OCI-LY7 (cell line): ENCODE measurements around the gene SETD7. TPM values are rescaled to one million over a fixed set of nuclear protein-coding genes. Genes with fewer than 3 reads are reported as not detected.

Experiments
- BruUV-seq: library from RNA; stranded (reverse); fragments of 400-500 nt; replicated peaks from 2 replicates; lab custom pipeline; 2021; lab: Mats Ljungman, UMichigan
- CTCF ChIA-PET: fragments of 300-600 bp; sonication (Branson Sonifier 250); formaldehyde crosslinking; loops from one replicate; lab custom pipeline; 2022; ENCODE audit warnings: antibody characterized with exemption; ENCODE audit not compliant: unreplicated experiment; lab: Charles Lee
- POLR2A ChIA-PET: fragments of 300-600 bp; sonication (Branson Sonifier 250); formaldehyde crosslinking; loops from one replicate; lab custom pipeline; 2022; ENCODE audit warnings: antibody characterized with exemption; lab: Charles Lee
- DNase-seq: peaks from one replicate; pipeline ENCODE4 v3.0.0-alpha.2; 2015; ENCODE audit warnings: low spot score
- H2AFZ ChIP-seq: fragments of 200-600 bp; sonication (generic), shearing (Covaris generic); 2 replicates; pipeline ENCODE4 v1.6.1; 2014; ENCODE audit warnings: mild to moderate bottlenecking, antibody characterized with exemption, low read length, moderate library complexity
- H3K27ac ChIP-seq: fragments of 200-600 bp; sonication (generic); 2 replicates; pipeline ENCODE4 v1.5.1; 2014; ENCODE audit warnings: mixed run types, low read depth, mild to moderate bottlenecking, moderate library complexity, low read length, inconsistent platforms; ENCODE audit not compliant: poor library complexity, severe bottlenecking
- H3K36me3 ChIP-seq: fragments of 200-600 bp; sonication (generic); 2 replicates; pipeline ENCODE4 v1.6.1; 2014; ENCODE audit warnings: mild to moderate bottlenecking, antibody characterized with exemption, low read length, moderate library complexity, mixed read lengths; ENCODE audit not compliant: insufficient read depth
- H3K4me1 ChIP-seq: fragments of 200-600 bp; sonication (generic); 2 replicates; pipeline ENCODE4 v1.5.1; 2014; ENCODE audit warnings: mild to moderate bottlenecking, low read length; ENCODE audit not compliant: insufficient read depth, poor library complexity, severe bottlenecking
- H3K4me2 ChIP-seq: fragments of 200-600 bp; sonication (generic); 2 replicates; pipeline ENCODE4 v1.6.1; 2014; ENCODE audit warnings: mild to moderate bottlenecking, low read length
- H3K4me3 ChIP-seq: fragments of 200-600 bp; sonication (generic); 2 replicates; pipeline ENCODE4 v1.5.1; 2014; ENCODE audit warnings: mild to moderate bottlenecking, low read depth, low read length; ENCODE audit not compliant: poor library complexity, severe bottlenecking
- H3K79me2 ChIP-seq: fragments of 200-600 bp; sonication (generic); 2 replicates; pipeline ENCODE4 v1.6.1; 2016; ENCODE audit warnings: low read depth, mild to moderate bottlenecking, low read length, moderate library complexity, mixed read lengths; ENCODE audit not compliant: insufficient read depth
- H3K9me2 ChIP-seq: fragments of 200-600 bp; sonication (generic); 2 replicates; pipeline ENCODE4 v1.6.1; 2016; ENCODE audit warnings: mild to moderate bottlenecking, low read length, mixed read lengths; ENCODE audit not compliant: insufficient read depth
- H3K9me3 ChIP-seq: fragments of 200-600 bp; sonication (generic); 2 replicates; pipeline ENCODE4 v1.6.1; 2014; ENCODE audit warnings: mild to moderate bottlenecking, mixed run types, low read length, mixed read lengths
- H4K20me1 ChIP-seq: fragments of 200-600 bp; sonication (generic); 2 replicates; pipeline ENCODE4 v1.6.1; 2014; ENCODE audit warnings: mild to moderate bottlenecking, antibody characterized with exemption, low read length, moderate library complexity, mixed read lengths; ENCODE audit not compliant: insufficient read depth
- EZH2phosphoT487 ChIP-seq: fragments of 200-600 bp; sonication (generic); IDR thresholded peaks from 2 replicates; pipeline ENCODE4 v1.6.1; 2018; ENCODE audit warnings: low read depth, borderline replicate concordance, mild to moderate bottlenecking, mixed run types, antibody characterized with exemption, low read length, moderate library complexity, mixed read lengths
- intact Hi-C: fragments of 100-400 bp; cut with micrococcal nuclease; formaldehyde crosslinking; loops from one replicate; pipeline ENCODE4 v1.10.0; 2022; ENCODE audit not compliant: unreplicated experiment
- total RNA-seq, 2 experiments: library from RNA; depleted of rRNA in 1 of 2; stranded (reverse); fragments of >200 nt in 1 of 2; shearing (Covaris generic) in 1 of 2; gene quantifications; 2 replicates each; pipeline ENCODE4 v1.2.3, GENCODE V29; 2014 to 2022
- TF ChIP-seq, protein P1 (sequence below): fragments of 200-600 bp; sonication (generic); conservative IDR thresholded peaks from 2 replicates; pipeline ENCODE4 v1.5.1; 2014; ENCODE audit warnings: mild to moderate bottlenecking, antibody characterized with exemption, low read length, moderate library complexity, mixed read lengths

The SETD7 gene
- total RNA-seq, 2 experiments from 2014 or later = 17.6 to 37.3 TPM

DNA sequence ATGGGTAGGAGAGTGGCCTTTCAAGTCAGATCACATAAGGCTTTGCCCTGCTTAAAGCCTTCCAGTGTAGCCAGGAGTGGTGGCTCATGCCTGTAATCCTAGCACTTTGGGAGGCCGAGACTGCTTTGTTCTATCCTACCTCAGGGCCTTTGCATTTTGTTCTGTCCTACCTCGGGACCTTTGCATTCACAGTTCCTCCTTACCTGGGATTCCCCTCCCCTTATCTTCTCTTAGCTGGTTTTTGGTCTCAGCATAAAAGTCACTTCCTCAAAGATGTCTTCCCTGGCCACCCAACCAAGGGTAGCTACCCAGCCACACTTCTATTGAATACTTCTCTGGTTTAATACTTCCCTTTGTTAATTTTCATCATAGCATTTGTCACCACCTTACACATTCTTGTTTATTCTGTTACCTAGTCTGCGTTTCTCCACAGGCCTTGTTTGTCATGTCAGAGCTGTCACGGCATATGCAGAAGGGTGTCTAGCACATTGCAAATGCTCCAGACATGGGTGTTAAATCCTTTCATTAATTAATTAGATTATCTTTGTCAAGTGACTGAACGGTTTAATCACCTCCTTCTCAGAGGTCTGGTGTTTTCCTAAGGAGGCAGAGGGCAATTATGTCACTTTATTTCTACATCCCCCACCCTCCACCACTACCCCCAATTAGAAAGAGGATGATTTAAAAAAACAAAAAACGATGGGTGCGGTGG lies 11.3 kb upstream of the SETD7 start:
- peak overlapping the region; percentile 64; the same call in 1 of the 2 replicates for H2AFZ ChIP-seq
- TF ChIP-seq EZH2phosphoT487 = no peak
- TF ChIP-seq, protein P1, sequence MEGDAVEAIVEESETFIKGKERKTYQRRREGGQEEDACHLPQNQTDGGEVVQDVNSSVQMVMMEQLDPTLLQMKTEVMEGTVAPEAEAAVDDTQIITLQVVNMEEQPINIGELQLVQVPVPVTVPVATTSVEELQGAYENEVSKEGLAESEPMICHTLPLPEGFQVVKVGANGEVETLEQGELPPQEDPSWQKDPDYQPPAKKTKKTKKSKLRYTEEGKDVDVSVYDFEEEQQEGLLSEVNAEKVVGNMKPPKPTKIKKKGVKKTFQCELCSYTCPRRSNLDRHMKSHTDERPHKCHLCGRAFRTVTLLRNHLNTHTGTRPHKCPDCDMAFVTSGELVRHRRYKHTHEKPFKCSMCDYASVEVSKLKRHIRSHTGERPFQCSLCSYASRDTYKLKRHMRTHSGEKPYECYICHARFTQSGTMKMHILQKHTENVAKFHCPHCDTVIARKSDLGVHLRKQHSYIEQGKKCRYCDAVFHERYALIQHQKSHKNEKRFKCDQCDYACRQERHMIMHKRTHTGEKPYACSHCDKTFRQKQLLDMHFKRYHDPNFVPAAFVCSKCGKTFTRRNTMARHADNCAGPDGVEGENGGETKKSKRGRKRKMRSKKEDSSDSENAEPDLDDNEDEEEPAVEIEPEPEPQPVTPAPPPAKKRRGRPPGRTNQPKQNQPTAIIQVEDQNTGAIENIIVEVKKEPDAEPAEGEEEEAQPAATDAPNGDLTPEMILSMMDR = no peak
- H3K4me1 ChIP-seq = no peaks in the 10 kb centered on the region
- H3K79me2 ChIP-seq = no peaks in the 10 kb centered on the region
- no peak for DNase-seq
- H3K36me3 ChIP-seq = no peaks in the 10 kb centered on the region
- no peaks in the 10 kb centered on the region for H3K9me3 ChIP-seq
- H3K4me2 ChIP-seq = no peak overlapping the region
- H3K4me3 ChIP-seq = no peak overlapping the region
- no peaks in the 10 kb centered on the region for H3K9me2 ChIP-seq
- no peaks in the 10 kb centered on the region for H4K20me1 ChIP-seq
- no peak overlapping the region for H3K27ac ChIP-seq
- no TSS peak for BruUV-seq
- POLR2A ChIA-PET = interaction anchor here (0.7 kb wide), 2 partner anchors 13 to 15 kb away, joined by 3 read pairs; no protein-coding TSS in a partner anchor
- intact Hi-C loops = no loop called here
- CTCF ChIA-PET = no interaction called here

DNA sequence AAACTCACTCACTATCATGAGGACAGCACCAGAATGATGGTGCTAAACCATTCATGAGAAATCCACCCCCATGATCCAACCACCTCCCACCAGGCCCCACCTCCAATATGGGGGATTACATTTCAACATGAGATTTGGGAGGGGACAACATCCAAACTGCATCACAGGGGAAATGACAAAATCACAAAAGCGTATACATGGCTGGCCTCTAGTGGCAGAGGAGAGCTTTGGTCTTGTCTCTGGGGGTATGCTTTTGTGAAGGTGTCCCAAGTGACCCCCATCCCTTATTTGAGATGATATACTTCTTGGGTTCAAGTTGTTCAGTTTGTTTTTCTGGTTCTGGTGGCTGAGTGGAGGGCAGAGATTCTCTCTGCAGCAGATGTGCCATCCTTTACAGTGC lies 8.5 kb upstream of the SETD7 start:
- Histone ChIP-seq H3K9me3 (no peaks in the 10 kb centered on the region), H3K36me3 (no peaks in the 10 kb centered on the region), H3K4me2 (no peak overlapping the region), H3K4me3 (no peak overlapping the region), H3K4me1 (peaks cover 19% of the 10 kb centered on the region), H3K79me2 (no peaks in the 10 kb centered on the region), H4K20me1 (no peaks in the 10 kb centered on the region), H2AFZ (no peak overlapping the region), H3K27ac (no peak overlapping the region), H3K9me2 (no peaks in the 10 kb centered on the region)
- intact Hi-C loops = loop anchor here (1.0 to 2.0 kb wide), 2 partner anchors 68 to 148 kb away; no protein-coding TSS in a partner anchor
- DNase-seq = peak; percentile 54
- ChIA-PET CTCF (no interaction called here), POLR2A (interaction anchor here (1.1 kb wide), 1 partner anchor 11 kb away, joined by 3 read pairs; no protein-coding TSS in a partner anchor)
- BruUV-seq = no TSS peak
- TF ChIP-seq, protein P1 = peak; percentile 67
- TF ChIP-seq EZH2phosphoT487 = no peak

DNA sequence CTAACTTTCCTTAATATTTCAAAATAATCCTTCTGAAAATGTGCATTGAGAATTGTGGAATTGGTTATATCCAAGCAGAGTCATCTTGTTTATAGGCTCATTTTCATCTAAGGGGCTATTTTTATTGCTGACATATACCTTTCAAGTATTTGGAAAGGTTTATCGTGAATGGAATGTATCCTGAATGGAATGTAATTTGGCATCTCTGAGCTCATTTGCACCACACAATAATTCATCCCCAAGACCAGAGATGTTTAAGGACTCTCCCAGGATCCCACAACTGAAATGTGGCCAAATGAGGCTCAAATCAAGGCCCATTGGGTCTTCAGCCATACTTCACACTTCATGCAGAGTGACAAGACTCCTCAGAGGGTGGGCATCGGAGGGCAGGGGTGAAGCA lies 7.5 kb upstream of the SETD7 start:
- H3K27ac ChIP-seq = no peak overlapping the region
- ChIA-PET CTCF (no interaction called here), POLR2A (no interaction called here)
- intact Hi-C loops = no loop called here
- no peaks in the 10 kb centered on the region for H4K20me1 ChIP-seq
- H3K4me2 ChIP-seq = no peak overlapping the region
- TF ChIP-seq, protein P1 = no peak
- no peak for TF ChIP-seq EZH2phosphoT487
- no peak overlapping the region for H3K4me3 ChIP-seq
- H3K9me2 ChIP-seq = no peaks in the 10 kb centered on the region
- no TSS peak for BruUV-seq
- H2AFZ ChIP-seq = no peak overlapping the region
- no peaks in the 10 kb centered on the region for H3K9me3 ChIP-seq
- DNase-seq = no peak
- no peaks in the 10 kb centered on the region for H3K36me3 ChIP-seq
- peaks cover 29% of the 10 kb centered on the region for H3K4me1 ChIP-seq
- no peaks in the 10 kb centered on the region for H3K79me2 ChIP-seq
